GM23338 (cell line): ENCODE data around the gene PEAR1. TPM values are rescaled to one million over a fixed set of nuclear protein-coding genes. Genes with fewer than 3 reads are reported as not detected.

ENCODE experiments used
- ATAC-seq: fragments of 200-7000 bp; cut with Tn5 transposase; 3 replicates; pipeline ENCODE4 v1.9.1; 2020
- DNase-seq: peaks from one replicate; pipeline ENCODE4 v3.0.0-alpha.2; 2015; ENCODE audit warnings: low spot score
- H2AFZ ChIP-seq: fragments of 200-600 bp; sonication (generic); 2 replicates; pipeline ENCODE4 v1.8.0; 2016; ENCODE audit warnings: antibody characterized with exemption, mild to moderate bottlenecking, moderate library complexity
- H3F3A ChIP-seq: fragments of 200-600 bp; sonication (generic); replicated peaks from 2 replicates; pipeline ENCODE4 v1.8.0; 2017; ENCODE audit warnings: antibody characterized with exemption, mixed run types, low read depth
- H3K27ac ChIP-seq: fragments of 200-600 bp; sonication (generic); 2 replicates; pipeline ENCODE4 v1.6.1; 2016; ENCODE audit warnings: low read depth
- H3K27me3 ChIP-seq: fragments of 200-600 bp; sonication (generic); 2 replicates; pipeline ENCODE4 v1.8.0; 2016; ENCODE audit warnings: mild to moderate bottlenecking, mixed run types, moderate library complexity; ENCODE audit not compliant: insufficient read depth
- H3K36me3 ChIP-seq: fragments of 200-600 bp; sonication (generic); 2 replicates; pipeline ENCODE4 v1.8.0; 2016; ENCODE audit warnings: mild to moderate bottlenecking; ENCODE audit not compliant: insufficient read depth
- H3K4me1 ChIP-seq: fragments of 200-600 bp; sonication (generic); 2 replicates; pipeline ENCODE4 v1.8.0; 2016; ENCODE audit warnings: mild to moderate bottlenecking, moderate library complexity; ENCODE audit not compliant: insufficient read depth
- H3K4me2 ChIP-seq: fragments of 200-600 bp; sonication (generic); 2 replicates; pipeline ENCODE4 v1.7.1; 2017; ENCODE audit warnings: mixed run types
- H3K4me3 ChIP-seq: fragments of 200-600 bp; sonication (generic); 2 replicates; pipeline ENCODE4 v1.6.1; 2016; ENCODE audit warnings: mixed run types
- H3K79me2 ChIP-seq: fragments of 200-600 bp; sonication (generic); replicated peaks from 2 replicates; pipeline ENCODE4 v1.8.0; 2017; ENCODE audit warnings: mild to moderate bottlenecking; ENCODE audit not compliant: insufficient read depth
- H3K9me2 ChIP-seq: fragments of 200-600 bp; sonication (generic); 2 replicates; pipeline ENCODE4 v1.8.0; 2017; ENCODE audit not compliant: insufficient read depth
- H4K20me1 ChIP-seq: fragments of 200-600 bp; sonication (generic); replicated peaks from 2 replicates; pipeline ENCODE4 v1.8.0; 2017; ENCODE audit warnings: mild to moderate bottlenecking; ENCODE audit not compliant: insufficient read depth
- H3K27ac Mint-ChIP-seq: 2 replicates; pipeline ENCODE4 v1.8.0; 2020; ENCODE audit warnings: inconsistent platforms, mild to moderate bottlenecking, moderate library complexity, mixed read lengths
- H3K27me3 Mint-ChIP-seq: 3 replicates; pipeline ENCODE4 v1.8.0; 2022; ENCODE audit warnings: low read depth, mild to moderate bottlenecking, moderate library complexity, mixed read lengths, inconsistent platforms; ENCODE audit not compliant: insufficient read depth, poor library complexity
- H3K36me3 Mint-ChIP-seq: 3 replicates; pipeline ENCODE4 v1.8.0; 2021; ENCODE audit warnings: low read depth, mild to moderate bottlenecking, inconsistent platforms, moderate library complexity, mixed read lengths
- H3K4me1 Mint-ChIP-seq: 3 replicates; pipeline ENCODE4 v1.8.0; 2020; ENCODE audit warnings: mild to moderate bottlenecking, inconsistent platforms, mixed read lengths
- H3K4me3 Mint-ChIP-seq: 3 replicates; pipeline ENCODE4 v1.8.0; 2021; ENCODE audit warnings: moderate library complexity, mild to moderate bottlenecking, inconsistent platforms, mixed read lengths
- H3K9me3 Mint-ChIP-seq: 3 replicates; pipeline ENCODE4 v1.8.0; 2020; ENCODE audit warnings: moderate library complexity, mild to moderate bottlenecking, inconsistent platforms, mixed read lengths
- CREB1 ChIP-seq: fragments of 250-450 bp; sonication (Bioruptor Pico); IDR thresholded peaks from 2 replicates; pipeline ENCODE4 v1.5.0; 2020; ENCODE audit warnings: low read depth, mild to moderate bottlenecking, moderate library complexity
- EZH2 ChIP-seq: fragments of 200-600 bp; sonication (generic); IDR thresholded peaks from one replicate; pipeline ENCODE4 v1.8.0; 2017; ENCODE audit warnings: antibody characterized with exemption, mild to moderate bottlenecking, low read depth; ENCODE audit not compliant: unreplicated experiment
- EZH2phosphoT487 ChIP-seq: fragments of 200-600 bp; sonication (generic); IDR thresholded peaks from one replicate; pipeline ENCODE4 v1.8.1; 2018; ENCODE audit warnings: antibody characterized with exemption; ENCODE audit not compliant: unreplicated experiment
- JUNB ChIP-seq: IDR thresholded peaks from one replicate; pipeline ENCODE4 v1.6.1; 2016; ENCODE audit warnings: antibody characterized with exemption; ENCODE audit not compliant: unreplicated experiment
- NANOG ChIP-seq: IDR thresholded peaks from 2 replicates; pipeline ENCODE4 v1.6.1; 2016; ENCODE audit warnings: antibody characterized with exemption, borderline replicate concordance
- POLR2AphosphoS5 ChIP-seq: IDR thresholded peaks from 2 replicates; pipeline ENCODE4 v1.6.1; 2016; ENCODE audit warnings: antibody characterized with exemption, low read depth
- STAT1 ChIP-seq: IDR thresholded peaks from one replicate; pipeline ENCODE4 v1.6.1; 2016; ENCODE audit warnings: antibody characterized with exemption; ENCODE audit not compliant: unreplicated experiment
- ZNF114 ChIP-seq: fragments of 250-450 bp; sonication (Bioruptor Pico); IDR thresholded peaks from 2 replicates; pipeline ENCODE4 v1.5.0; 2020; ENCODE audit warnings: mild to moderate bottlenecking, moderate library complexity
- ZNF331 ChIP-seq: fragments of 250-450 bp; sonication (Bioruptor Pico); IDR thresholded peaks from 2 replicates; pipeline ENCODE4 v1.5.0; 2020; ENCODE audit warnings: low read depth, mild to moderate bottlenecking, moderate library complexity
- polyA plus RNA-seq: library from polyadenylated mRNA; unstranded; fragments of >200 nt; fragmentation: Nextera tagmentation; extraction: Ambion mirVana; gene quantifications from 2 replicates; pipeline ENCODE4 v1.2.1, GENCODE V29; 2016
- total RNA-seq: library from RNA; depleted of rRNA; stranded (reverse); fragments of >200 nt; shearing (Covaris generic); gene quantifications from 2 replicates; pipeline ENCODE4 v1.2.3, GENCODE V29; 2014
- TF ChIP-seq, protein P1 (sequence below): IDR thresholded peaks from one replicate; pipeline ENCODE4 v1.6.1; 2018; ENCODE audit warnings: antibody characterized with exemption; ENCODE audit not compliant: unreplicated experiment
- TF ChIP-seq, protein P2 (sequence below), 2 experiments: fragments of 200-600 bp in 1 of 2; sonication (generic) in 1 of 2; conservative IDR thresholded peaks; 2 replicates each; pipeline versions ENCODE4 v1.5.1 to v1.6.1; 2016 to 2017; ENCODE audit warnings: antibody characterized with exemption in 2 of 2, low read depth in 2 of 2, mild to moderate bottlenecking in 2 of 2, moderate library complexity in 1 of 2
- TF ChIP-seq, protein P3 (sequence below): fragments of 250-450 bp; sonication (Bioruptor Pico); IDR thresholded peaks from 2 replicates; pipeline ENCODE4 v1.5.0; 2020; ENCODE audit warnings: mild to moderate bottlenecking, moderate library complexity
- TF ChIP-seq, protein P4 (sequence below): IDR thresholded peaks from 2 replicates; pipeline ENCODE4 v1.6.1; 2016; ENCODE audit warnings: antibody characterized with exemption

Gene PEAR1
- total and polyA plus RNA-seq, 2 experiments from 2014 or later, result 0.28 to 0.47 TPM

DNA sequence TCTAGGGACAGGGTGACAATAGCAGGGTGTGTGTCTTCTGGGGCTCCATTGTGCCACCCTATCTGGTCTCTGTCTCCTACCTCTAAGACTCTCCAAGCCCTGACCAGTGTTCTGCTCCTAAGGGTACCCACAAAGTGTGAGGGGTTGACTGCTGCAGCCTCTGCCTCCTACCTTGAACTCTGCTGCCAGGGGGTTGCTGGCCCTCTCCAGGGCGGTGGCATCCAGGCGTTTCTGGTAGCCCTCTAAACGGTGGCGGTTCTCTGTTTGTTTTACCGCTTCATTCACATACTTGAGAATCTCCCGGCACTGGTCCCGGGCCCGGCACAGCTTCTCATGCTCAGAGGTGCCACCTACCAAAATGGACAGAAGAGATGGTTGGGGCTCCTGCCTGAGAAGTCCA, 51.3 kb downstream of the PEAR1 start:
- peaks cover 10% of the 10 kb centered on the region for H3K36me3 ChIP-seq
- H3K27ac Mint-ChIP-seq, result no peak overlapping the region
- H3K4me1 Mint-ChIP-seq, result peaks cover 11% of the 10 kb centered on the region

More for the DNA sequence above, 51.3 kb downstream of the PEAR1 start:
- H3K27ac ChIP-seq, result no peak overlapping the region
- DNase-seq (no peak), ATAC-seq (no peak)
- Mint-ChIP-seq H3K27me3 (peaks cover 11% of the 10 kb centered on the region), H3K36me3 (peaks cover 73% of the 10 kb centered on the region), H3K4me3 (no peak overlapping the region), H3K9me3 (no peaks in the 10 kb centered on the region)
- TF ChIP-seq, protein P1, sequence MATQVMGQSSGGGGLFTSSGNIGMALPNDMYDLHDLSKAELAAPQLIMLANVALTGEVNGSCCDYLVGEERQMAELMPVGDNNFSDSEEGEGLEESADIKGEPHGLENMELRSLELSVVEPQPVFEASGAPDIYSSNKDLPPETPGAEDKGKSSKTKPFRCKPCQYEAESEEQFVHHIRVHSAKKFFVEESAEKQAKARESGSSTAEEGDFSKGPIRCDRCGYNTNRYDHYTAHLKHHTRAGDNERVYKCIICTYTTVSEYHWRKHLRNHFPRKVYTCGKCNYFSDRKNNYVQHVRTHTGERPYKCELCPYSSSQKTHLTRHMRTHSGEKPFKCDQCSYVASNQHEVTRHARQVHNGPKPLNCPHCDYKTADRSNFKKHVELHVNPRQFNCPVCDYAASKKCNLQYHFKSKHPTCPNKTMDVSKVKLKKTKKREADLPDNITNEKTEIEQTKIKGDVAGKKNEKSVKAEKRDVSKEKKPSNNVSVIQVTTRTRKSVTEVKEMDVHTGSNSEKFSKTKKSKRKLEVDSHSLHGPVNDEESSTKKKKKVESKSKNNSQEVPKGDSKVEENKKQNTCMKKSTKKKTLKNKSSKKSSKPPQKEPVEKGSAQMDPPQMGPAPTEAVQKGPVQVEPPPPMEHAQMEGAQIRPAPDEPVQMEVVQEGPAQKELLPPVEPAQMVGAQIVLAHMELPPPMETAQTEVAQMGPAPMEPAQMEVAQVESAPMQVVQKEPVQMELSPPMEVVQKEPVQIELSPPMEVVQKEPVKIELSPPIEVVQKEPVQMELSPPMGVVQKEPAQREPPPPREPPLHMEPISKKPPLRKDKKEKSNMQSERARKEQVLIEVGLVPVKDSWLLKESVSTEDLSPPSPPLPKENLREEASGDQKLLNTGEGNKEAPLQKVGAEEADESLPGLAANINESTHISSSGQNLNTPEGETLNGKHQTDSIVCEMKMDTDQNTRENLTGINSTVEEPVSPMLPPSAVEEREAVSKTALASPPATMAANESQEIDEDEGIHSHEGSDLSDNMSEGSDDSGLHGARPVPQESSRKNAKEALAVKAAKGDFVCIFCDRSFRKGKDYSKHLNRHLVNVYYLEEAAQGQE, result no peak
- TF ChIP-seq, protein P2, sequence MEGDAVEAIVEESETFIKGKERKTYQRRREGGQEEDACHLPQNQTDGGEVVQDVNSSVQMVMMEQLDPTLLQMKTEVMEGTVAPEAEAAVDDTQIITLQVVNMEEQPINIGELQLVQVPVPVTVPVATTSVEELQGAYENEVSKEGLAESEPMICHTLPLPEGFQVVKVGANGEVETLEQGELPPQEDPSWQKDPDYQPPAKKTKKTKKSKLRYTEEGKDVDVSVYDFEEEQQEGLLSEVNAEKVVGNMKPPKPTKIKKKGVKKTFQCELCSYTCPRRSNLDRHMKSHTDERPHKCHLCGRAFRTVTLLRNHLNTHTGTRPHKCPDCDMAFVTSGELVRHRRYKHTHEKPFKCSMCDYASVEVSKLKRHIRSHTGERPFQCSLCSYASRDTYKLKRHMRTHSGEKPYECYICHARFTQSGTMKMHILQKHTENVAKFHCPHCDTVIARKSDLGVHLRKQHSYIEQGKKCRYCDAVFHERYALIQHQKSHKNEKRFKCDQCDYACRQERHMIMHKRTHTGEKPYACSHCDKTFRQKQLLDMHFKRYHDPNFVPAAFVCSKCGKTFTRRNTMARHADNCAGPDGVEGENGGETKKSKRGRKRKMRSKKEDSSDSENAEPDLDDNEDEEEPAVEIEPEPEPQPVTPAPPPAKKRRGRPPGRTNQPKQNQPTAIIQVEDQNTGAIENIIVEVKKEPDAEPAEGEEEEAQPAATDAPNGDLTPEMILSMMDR (conservative IDR thresholded peaks at IDR 0.05; ENCODE audit: low read depth in 2 of 2), result no peak
- no peak for TF ChIP-seq JUNB
- no peak for TF ChIP-seq POLR2AphosphoS5
- no peak for TF ChIP-seq EZH2
- TF ChIP-seq EZH2phosphoT487, result no peak
- no peak for TF ChIP-seq CREB1 (CRISPR knock-in tag)
- no peak for TF ChIP-seq ZNF331
- no peak for TF ChIP-seq NANOG
- no peak for TF ChIP-seq ZNF114 (CRISPR knock-in tag)
- TF ChIP-seq, protein P3, sequence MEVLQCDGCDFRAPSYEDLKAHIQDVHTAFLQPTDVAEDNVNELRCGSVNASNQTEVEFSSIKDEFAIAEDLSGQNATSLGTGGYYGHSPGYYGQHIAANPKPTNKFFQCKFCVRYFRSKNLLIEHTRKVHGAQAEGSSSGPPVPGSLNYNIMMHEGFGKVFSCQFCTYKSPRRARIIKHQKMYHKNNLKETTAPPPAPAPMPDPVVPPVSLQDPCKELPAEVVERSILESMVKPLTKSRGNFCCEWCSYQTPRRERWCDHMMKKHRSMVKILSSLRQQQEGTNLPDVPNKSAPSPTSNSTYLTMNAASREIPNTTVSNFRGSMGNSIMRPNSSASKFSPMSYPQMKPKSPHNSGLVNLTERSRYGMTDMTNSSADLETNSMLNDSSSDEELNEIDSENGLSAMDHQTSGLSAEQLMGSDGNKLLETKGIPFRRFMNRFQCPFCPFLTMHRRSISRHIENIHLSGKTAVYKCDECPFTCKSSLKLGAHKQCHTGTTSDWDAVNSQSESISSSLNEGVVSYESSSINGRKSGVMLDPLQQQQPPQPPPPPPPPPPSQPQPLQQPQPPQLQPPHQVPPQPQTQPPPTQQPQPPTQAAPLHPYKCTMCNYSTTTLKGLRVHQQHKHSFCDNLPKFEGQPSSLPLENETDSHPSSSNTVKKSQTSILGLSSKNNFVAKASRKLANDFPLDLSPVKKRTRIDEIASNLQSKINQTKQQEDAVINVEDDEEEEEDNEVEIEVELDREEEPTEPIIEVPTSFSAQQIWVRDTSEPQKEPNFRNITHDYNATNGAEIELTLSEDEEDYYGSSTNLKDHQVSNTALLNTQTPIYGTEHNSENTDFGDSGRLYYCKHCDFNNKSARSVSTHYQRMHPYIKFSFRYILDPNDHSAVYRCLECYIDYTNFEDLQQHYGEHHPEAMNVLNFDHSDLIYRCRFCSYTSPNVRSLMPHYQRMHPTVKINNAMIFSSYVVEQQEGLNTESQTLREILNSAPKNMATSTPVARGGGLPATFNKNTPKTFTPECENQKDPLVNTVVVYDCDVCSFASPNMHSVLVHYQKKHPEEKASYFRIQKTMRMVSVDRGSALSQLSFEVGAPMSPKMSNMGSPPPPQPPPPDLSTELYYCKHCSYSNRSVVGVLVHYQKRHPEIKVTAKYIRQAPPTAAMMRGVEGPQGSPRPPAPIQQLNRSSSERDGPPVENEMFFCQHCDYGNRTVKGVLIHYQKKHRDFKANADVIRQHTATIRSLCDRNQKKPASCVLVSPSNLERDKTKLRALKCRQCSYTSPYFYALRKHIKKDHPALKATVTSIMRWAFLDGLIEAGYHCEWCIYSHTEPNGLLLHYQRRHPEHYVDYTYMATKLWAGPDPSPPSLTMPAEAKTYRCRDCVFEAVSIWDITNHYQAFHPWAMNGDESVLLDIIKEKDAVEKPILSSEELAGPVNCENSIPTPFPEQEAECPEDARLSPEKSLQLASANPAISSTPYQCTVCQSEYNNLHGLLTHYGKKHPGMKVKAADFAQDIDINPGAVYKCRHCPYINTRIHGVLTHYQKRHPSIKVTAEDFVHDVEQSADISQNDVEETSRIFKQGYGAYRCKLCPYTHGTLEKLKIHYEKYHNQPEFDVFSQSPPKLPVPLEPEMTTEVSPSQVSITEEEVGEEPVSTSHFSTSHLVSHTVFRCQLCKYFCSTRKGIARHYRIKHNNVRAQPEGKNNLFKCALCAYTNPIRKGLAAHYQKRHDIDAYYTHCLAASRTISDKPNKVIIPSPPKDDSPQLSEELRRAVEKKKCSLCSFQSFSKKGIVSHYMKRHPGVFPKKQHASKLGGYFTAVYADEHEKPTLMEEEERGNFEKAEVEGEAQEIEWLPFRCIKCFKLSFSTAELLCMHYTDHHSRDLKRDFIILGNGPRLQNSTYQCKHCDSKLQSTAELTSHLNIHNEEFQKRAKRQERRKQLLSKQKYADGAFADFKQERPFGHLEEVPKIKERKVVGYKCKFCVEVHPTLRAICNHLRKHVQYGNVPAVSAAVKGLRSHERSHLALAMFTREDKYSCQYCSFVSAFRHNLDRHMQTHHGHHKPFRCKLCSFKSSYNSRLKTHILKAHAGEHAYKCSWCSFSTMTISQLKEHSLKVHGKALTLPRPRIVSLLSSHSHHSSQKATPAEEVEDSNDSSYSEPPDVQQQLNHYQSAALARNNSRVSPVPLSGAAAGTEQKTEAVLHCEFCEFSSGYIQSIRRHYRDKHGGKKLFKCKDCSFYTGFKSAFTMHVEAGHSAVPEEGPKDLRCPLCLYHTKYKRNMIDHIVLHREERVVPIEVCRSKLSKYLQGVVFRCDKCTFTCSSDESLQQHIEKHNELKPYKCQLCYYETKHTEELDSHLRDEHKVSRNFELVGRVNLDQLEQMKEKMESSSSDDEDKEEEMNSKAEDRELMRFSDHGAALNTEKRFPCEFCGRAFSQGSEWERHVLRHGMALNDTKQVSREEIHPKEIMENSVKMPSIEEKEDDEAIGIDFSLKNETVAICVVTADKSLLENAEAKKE (CRISPR knock-in tag), result no peak
- TF ChIP-seq, protein P4, sequence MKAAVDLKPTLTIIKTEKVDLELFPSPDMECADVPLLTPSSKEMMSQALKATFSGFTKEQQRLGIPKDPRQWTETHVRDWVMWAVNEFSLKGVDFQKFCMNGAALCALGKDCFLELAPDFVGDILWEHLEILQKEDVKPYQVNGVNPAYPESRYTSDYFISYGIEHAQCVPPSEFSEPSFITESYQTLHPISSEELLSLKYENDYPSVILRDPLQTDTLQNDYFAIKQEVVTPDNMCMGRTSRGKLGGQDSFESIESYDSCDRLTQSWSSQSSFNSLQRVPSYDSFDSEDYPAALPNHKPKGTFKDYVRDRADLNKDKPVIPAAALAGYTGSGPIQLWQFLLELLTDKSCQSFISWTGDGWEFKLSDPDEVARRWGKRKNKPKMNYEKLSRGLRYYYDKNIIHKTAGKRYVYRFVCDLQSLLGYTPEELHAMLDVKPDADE, result no peak
- no peak for TF ChIP-seq STAT1
- H3K4me1 ChIP-seq, result no peaks in the 10 kb centered on the region
- no peak overlapping the region for H2AFZ ChIP-seq
- H3F3A ChIP-seq, result no peaks in the 10 kb centered on the region
- H4K20me1 ChIP-seq, result no peaks in the 10 kb centered on the region; the same call in 1 of the 2 replicates
- no peak overlapping the region for H3K4me3 ChIP-seq
- H3K27me3 ChIP-seq, result no peaks in the 10 kb centered on the region
- H3K79me2 ChIP-seq, result no peaks in the 10 kb centered on the region
- no peak overlapping the region for H3K4me2 ChIP-seq
- H3K9me2 ChIP-seq, result no peaks in the 10 kb centered on the region
